T-helper 1 cell treated with Interleukin-12 subunit alpha and Interleukin-12 subunit beta and Interleukin-4 antibody, amounts not matched to agents 30 μg/mL and 1 μg/mL, for 36 hours (primary cell): ENCODE results near the gene METRNL.

Source experiments
- H3K27ac Mint-ChIP-seq: one replicate; pipeline ENCODE4 v1.8.0; 2021; ENCODE audit warnings: mild to moderate bottlenecking, mixed read lengths
- H3K27me3 Mint-ChIP-seq: one replicate; pipeline ENCODE4 v1.8.0; 2021; ENCODE audit warnings: low read depth, mixed read lengths
- H3K36me3 Mint-ChIP-seq: one replicate; pipeline ENCODE4 v1.8.0; 2021; ENCODE audit warnings: low read depth, mixed read lengths
- H3K4me1 Mint-ChIP-seq: one replicate; pipeline ENCODE4 v1.8.0; 2021; ENCODE audit warnings: low read depth, mixed read lengths
- H3K4me3 Mint-ChIP-seq: one replicate; pipeline ENCODE4 v1.8.0; 2021; ENCODE audit warnings: mild to moderate bottlenecking, moderate library complexity, mixed read lengths
- H3K9me3 Mint-ChIP-seq: one replicate; pipeline ENCODE4 v1.8.0; 2021; ENCODE audit warnings: mixed read lengths

Gene METRNL

DNA sequence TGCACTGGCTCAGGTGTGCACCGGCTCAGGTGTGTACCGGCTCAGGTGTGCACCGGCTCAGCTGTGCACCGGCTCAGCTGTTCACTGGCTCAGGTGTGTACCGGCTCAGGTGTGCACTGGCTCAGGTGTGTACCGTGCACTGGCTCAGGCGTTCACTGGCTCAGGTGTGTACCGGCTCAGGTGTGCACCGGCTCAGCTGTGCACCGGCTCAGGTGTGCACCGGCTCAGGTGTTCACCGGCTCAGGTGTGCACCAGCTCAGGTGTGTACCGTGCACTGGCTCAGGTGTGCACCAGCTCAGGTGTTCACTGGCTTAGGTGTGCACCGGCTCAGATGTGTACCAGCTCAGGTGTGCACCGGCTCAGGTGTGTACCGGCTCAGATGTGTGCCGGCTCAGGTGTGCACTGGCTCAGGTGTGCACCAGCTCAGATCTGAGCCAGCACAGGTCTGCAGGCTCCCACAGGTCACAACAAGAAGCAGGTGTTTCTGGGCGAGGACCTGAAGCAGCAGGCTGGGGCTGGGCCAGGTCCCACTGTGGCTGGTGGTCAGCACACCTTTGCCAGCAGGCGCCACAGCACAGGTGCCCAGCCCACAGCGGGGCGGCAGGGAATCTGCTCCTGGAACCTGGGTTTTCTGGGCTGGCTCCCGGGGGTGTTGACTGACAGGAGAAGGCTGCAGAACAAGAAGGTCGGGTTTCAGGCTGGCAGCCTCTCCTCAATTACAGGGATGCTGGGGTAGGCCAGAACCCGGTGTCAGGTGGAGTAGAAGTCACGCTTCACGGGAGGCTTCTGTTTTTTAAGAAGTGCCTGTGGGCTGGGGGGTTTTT, 17.2 kb downstream of the METRNL start:
- Mint-ChIP-seq H3K4me1 (peaks cover 2% of the 10 kb centered on the region), H3K27ac (no peak overlapping the region), H3K27me3 (peaks cover 16% of the 10 kb centered on the region), H3K4me3 (no peak overlapping the region), H3K9me3 (no peaks in the 10 kb centered on the region), H3K36me3 (peaks cover 6% of the 10 kb centered on the region)

- H3K4me1 Mint-ChIP-seq: no peaks in the 10 kb centered on the region
- H3K9me3 Mint-ChIP-seq: no peaks in the 10 kb centered on the region
- H3K36me3 Mint-ChIP-seq: peaks cover 6% of the 10 kb centered on the region
- H3K4me3 Mint-ChIP-seq: no peak overlapping the region
- peaks cover 20% of the 10 kb centered on the region for H3K27me3 Mint-ChIP-seq
- H3K27ac Mint-ChIP-seq: no peak overlapping the region
Observed at GRCh38 chr17:83097831-83098230, 18.4 kb downstream of the METRNL start.

- H3K36me3 Mint-ChIP-seq: peaks cover 6% of the 10 kb centered on the region
- peaks cover 20% of the 10 kb centered on the region for H3K27me3 Mint-ChIP-seq
- no peak overlapping the region for H3K27ac Mint-ChIP-seq
- H3K4me1 Mint-ChIP-seq: no peaks in the 10 kb centered on the region
- no peaks in the 10 kb centered on the region for H3K9me3 Mint-ChIP-seq
- no peak overlapping the region for H3K4me3 Mint-ChIP-seq
Observed at GRCh38 chr17:83098241-83099085, 19.1 kb downstream of the METRNL start.

DNA sequence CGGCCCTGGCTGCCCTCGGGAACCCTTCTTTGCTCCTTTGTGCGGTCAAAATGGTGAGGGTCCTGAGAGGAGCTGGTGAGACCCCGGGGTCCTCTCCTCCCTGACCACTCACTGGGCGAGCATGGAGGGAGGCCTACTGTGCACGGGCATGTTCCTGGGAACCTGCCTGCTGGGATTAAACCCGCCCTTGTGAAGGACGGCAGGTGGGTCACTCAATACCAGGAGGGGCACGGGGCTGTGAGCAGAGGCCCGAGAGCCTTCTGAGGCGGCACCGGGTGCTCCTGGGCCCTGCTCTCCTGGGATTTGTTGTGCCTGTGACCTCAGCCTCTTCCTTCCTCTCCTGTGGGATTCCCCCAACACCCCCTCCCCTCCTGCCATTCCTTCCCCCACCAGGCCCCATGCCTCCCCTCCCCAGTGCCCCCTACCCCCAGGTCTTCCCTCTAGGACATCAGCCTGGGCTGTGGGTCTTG, 19.7 kb downstream of the METRNL start:
- H3K4me1 Mint-ChIP-seq: no peaks in the 10 kb centered on the region
- H3K4me3 Mint-ChIP-seq: no peak overlapping the region
- H3K27me3 Mint-ChIP-seq: peaks cover 20% of the 10 kb centered on the region
- H3K27ac Mint-ChIP-seq: no peak overlapping the region
- peaks cover 4% of the 10 kb centered on the region for H3K36me3 Mint-ChIP-seq
- no peaks in the 10 kb centered on the region for H3K9me3 Mint-ChIP-seq

DNA sequence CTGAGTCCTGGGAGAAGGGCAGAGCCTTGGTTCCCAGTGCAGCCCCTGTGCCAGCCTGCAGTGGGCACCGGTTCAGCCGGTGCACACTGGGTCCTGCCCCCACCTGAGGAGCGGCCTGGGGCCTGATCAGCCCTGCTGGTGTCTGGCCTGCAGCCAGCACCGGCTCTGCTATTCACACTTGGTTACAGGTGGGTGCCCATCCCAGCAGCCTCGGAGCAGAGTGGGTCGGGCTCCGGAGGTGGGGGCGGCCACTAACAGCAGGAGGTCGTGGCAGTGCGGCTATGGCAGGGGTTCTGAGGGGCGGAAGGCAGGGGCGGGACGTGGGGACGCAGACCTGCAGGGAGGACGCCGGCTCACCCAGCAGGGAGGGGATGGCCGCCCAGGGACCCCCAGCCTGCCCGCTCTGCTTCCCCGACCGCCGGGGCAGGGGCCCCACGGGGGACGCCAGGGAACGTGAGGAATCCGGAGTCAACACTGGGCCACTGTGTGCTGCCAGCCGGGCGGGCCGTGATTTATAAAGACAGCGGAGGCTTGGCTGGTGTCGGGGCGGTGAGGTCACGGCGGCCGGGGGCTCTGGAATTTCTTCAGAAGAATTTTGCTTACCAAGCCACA, 20.3 kb downstream of the METRNL start:
- peaks cover 4% of the 10 kb centered on the region for H3K36me3 Mint-ChIP-seq
- no peak overlapping the region for H3K4me3 Mint-ChIP-seq
- H3K27ac Mint-ChIP-seq: no peak overlapping the region
- no peaks in the 10 kb centered on the region for H3K4me1 Mint-ChIP-seq
- H3K27me3 Mint-ChIP-seq: peaks cover 20% of the 10 kb centered on the region
- no peaks in the 10 kb centered on the region for H3K9me3 Mint-ChIP-seq

- Mint-ChIP-seq H3K4me3 (no peak overlapping the region), H3K27me3 (peaks cover 20% of the 10 kb centered on the region), H3K9me3 (no peaks in the 10 kb centered on the region), H3K36me3 (peaks cover 4% of the 10 kb centered on the region), H3K4me1 (no peaks in the 10 kb centered on the region), H3K27ac (no peak overlapping the region)
Observed at GRCh38 chr17:83100220-83100852, 20.9 kb downstream of the METRNL start.

DNA sequence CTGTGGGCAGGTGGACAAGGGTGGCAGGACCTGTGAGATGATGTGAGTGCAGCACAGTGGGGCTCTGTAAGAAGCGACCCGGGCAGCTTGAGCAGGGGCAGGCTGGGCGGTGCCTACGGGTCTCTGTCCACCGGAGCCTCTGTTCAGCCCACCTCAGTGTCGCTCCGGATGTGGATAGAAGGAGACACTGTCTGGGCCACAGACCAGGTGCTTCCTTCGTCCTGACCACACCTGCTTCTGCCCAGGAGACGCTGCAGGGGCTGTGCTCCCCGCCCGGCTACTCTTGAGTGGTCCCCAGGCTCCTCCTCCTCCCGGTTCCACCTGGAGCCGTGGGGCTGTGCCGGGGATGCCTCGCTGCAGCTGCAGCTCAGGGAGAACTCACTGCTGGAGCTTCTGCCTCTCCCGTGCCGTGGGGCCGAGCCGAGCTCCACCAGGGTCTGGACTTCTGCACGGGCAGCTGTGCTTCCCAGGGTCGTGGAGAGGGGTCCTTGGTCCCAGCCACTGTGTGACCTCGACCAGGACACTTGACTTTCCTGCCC, 21.5 kb downstream of the METRNL start:
- Mint-ChIP-seq H3K36me3 (peaks cover under 1% of the 10 kb centered on the region), H3K27me3 (peaks cover 20% of the 10 kb centered on the region), H3K9me3 (no peaks in the 10 kb centered on the region), H3K27ac (no peak overlapping the region), H3K4me3 (no peak overlapping the region), H3K4me1 (no peaks in the 10 kb centered on the region)

GRCh38 chr17:83101805-83102480, 22.5 kb downstream of the METRNL start:
- no peaks in the 10 kb centered on the region for H3K9me3 Mint-ChIP-seq
- no peaks in the 10 kb centered on the region for H3K4me1 Mint-ChIP-seq
- H3K36me3 Mint-ChIP-seq: no peaks in the 10 kb centered on the region
- H3K4me3 Mint-ChIP-seq: no peak overlapping the region
- peaks cover 22% of the 10 kb centered on the region for H3K27me3 Mint-ChIP-seq
- no peak overlapping the region for H3K27ac Mint-ChIP-seq

GRCh38 chr17:83103200-83103942, 24.0 kb downstream of the METRNL start:
- Mint-ChIP-seq H3K4me1 (no peaks in the 10 kb centered on the region), H3K27me3 (peaks cover 23% of the 10 kb centered on the region), H3K9me3 (no peaks in the 10 kb centered on the region), H3K36me3 (no peaks in the 10 kb centered on the region), H3K27ac (no peak overlapping the region), H3K4me3 (no peak overlapping the region)

GRCh38 chr17:83103943-83104311, 24.5 kb downstream of the METRNL start:
- no peak overlapping the region for H3K27ac Mint-ChIP-seq
- H3K4me3 Mint-ChIP-seq: no peak overlapping the region
- H3K27me3 Mint-ChIP-seq: peaks cover 26% of the 10 kb centered on the region
- no peaks in the 10 kb centered on the region for H3K36me3 Mint-ChIP-seq
- no peaks in the 10 kb centered on the region for H3K9me3 Mint-ChIP-seq
- no peaks in the 10 kb centered on the region for H3K4me1 Mint-ChIP-seq

- no peaks in the 10 kb centered on the region for H3K9me3 Mint-ChIP-seq
- H3K27ac Mint-ChIP-seq: no peak overlapping the region
- H3K4me3 Mint-ChIP-seq: no peak overlapping the region
- peaks cover 23% of the 10 kb centered on the region for H3K27me3 Mint-ChIP-seq
- no peaks in the 10 kb centered on the region for H3K4me1 Mint-ChIP-seq
- H3K36me3 Mint-ChIP-seq: no peaks in the 10 kb centered on the region
Observed at GRCh38 chr17:83104577-83105505, 25.4 kb downstream of the METRNL start.

DNA sequence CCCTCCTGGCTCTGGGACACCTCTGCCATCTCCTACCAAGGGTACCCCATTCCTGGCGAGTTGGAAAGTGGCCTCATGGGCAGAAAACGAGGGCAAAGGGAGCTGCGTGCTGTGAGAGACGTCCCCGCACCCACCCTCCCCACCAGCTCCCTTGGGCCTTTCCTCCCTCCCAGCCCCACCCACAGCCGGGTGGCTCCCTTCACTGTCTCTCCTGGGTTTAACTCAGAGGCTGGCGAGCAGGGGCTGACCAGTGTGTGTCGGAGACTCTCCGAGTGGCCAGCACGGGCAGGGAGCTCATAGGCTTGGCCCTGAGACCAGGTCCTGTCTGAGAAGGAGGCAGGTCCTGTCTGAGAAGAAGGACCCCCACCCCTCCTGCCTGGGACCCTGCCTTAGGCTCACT, 26.1 kb downstream of the METRNL start:
- H3K4me1 Mint-ChIP-seq: no peaks in the 10 kb centered on the region
- H3K36me3 Mint-ChIP-seq: no peaks in the 10 kb centered on the region
- H3K27ac Mint-ChIP-seq: no peak overlapping the region
- no peak overlapping the region for H3K4me3 Mint-ChIP-seq
- no peaks in the 10 kb centered on the region for H3K9me3 Mint-ChIP-seq
- H3K27me3 Mint-ChIP-seq: peaks cover 19% of the 10 kb centered on the region
